ENCODE data around the gene CASP4. TPM values are rescaled to one million over a fixed set of nuclear protein-coding genes. Genes with fewer than 3 reads are reported as not detected.

Gene CASP4
- total RNA-seq, result 92.0 and 188 TPM in 2 replicates

GRCh38 chr11:104968355-104968855 lies at the start of gene CASP4:
Gene CASP4, minus strand, starts transcription at chr11:104968574. Its CDS starts 49 bp downstream, at chr11:104968525.

GRCh38 chr11:104897891-104898684 lies 70.3 kb downstream of the CASP4 start, which contains the start of gene CASP12:
Gene CASP12, minus strand, starts transcription at chr11:104898460.

Other genes with a start within 250 kb of the CASP4 start
- gene CASP12, start 70.1 kb downstream of the CASP4 start, total RNA-seq, result not detected in 2 replicates
- gene CASP5, start 54.6 kb upstream of the CASP4 start, total RNA-seq, result not detected in 2 replicates
- gene CASP1, start 66.6 kb upstream of the CASP4 start, total RNA-seq, result 8.8 and 14.8 TPM in 2 replicates
- 2.0 and 6.5 TPM in 2 replicates for gene CARD16, start 76.8 kb upstream of the CASP4 start, total RNA-seq
- gene CARD18, start 171.2 kb upstream of the CASP4 start, total RNA-seq, result not detected in 2 replicates